HTERT RPE-1 (cell line): ENCODE data around the gene GPR34.
"Not testable (repeated sequence)": the region's sequence is repeated elsewhere in the genome, so short reads cannot be mapped to it uniquely, and the experiment has no call there.

Experiments
- in situ Hi-C: fragments of 300-500 bp; cut with MboI; formaldehyde crosslinking; loops from 4 replicates; pipeline ENCODE4 v1.14.3; 2020; ENCODE audit warnings: low sequenced_read_pairs

Gene GPR34

DNA sequence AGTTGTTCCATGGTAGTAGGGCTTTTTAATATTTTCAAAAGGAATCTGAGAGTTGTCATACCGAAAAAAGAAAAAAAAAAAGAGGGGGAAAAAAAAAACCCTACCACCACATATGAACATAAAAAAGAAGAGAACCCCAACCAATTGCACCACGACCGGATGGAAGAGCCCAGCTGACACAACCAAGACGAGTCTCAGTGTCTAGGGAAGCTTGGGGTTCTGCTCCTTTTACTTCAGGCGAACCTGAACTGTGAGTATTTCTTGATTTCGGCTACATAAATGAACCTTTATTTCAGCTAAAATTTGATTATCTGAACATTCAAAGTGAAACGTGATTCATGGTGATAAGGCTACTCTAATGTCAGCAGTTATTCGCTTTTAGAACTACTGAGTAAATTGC lies at the start of gene GPR34:
Gene GPR34, plus strand, starts transcription at position 139 of the 400 bp plus-strand sequence. CDS start 6,661 bp downstream, outside the sequence.
- in situ Hi-C loops = no loop called here

DNA sequence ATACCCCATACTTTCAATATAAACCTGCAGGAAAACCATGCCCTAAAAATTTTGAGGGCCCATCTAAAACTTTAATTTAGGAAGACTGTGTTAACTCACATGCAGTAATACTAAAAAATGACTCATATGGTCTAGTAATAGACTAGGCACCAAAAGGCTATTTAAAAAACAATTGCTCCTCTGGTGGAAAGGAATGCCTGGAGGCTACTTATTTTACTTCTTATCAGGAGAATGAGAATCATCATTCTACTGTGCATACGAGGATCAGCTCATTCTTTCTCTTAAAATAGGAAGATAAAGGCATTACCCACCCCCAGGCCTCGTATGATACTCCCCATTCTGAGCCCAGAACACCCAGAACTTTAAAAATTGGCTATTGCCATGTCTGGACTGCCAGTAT lies 42.6 kb upstream of the GPR34 start:
- in situ Hi-C loops = not testable (repeated sequence)

DNA sequence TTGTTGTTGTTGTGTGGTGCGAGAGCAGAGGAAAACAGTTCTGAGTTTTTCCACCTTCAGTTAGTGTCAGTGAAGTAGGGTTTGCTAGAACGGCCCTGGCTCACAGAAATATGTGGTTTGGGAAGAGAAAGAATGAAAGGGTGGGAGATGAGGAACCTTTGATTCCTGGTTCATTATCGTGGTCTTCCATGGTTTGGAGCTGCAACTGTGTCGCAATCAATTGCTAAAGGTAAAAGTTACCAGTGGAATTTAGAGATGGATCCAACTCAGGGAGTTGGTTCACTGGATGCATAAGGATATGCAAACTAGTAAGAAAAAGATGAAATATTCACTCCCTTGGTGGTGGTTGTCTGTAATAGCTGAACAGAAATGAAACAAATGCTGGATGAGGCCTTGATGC lies 35.6 kb upstream of the GPR34 start:
- in situ Hi-C loops = no loop called here

- in situ Hi-C loops = no loop called here
Measured at GRCh38 chrX:41655101-41655500, 33.7 kb upstream of the GPR34 start.

DNA sequence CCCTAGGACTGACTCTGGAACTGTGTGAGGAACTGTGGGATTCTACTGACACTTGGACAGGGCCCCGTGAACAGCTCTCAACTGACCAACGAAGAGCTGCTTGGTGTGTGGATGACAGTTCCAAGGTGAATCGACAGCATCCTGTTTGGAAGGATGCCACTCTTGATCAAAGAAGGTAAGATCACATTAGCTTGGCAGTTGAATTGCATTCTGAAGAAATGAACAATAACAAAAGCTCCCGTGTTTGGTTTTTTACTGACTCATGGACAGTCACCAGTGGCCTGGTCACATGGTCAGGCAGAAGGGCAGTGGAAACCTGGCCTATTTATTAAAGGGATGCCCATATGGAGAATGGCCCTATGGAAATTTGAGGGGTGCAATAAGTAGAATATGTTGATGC lies 33.1 kb upstream of the GPR34 start:
- in situ Hi-C loops = no loop called here

- in situ Hi-C loops = no loop called here
Measured at GRCh38 chrX:41661366-41662095, 27.2 kb upstream of the GPR34 start.

GRCh38 chrX:41664375-41664901 lies 24.3 kb upstream of the GPR34 start:
- in situ Hi-C loops = no loop called here

- in situ Hi-C loops = no loop called here
Measured at GRCh38 chrX:41664908-41665307, 23.9 kb upstream of the GPR34 start.

DNA sequence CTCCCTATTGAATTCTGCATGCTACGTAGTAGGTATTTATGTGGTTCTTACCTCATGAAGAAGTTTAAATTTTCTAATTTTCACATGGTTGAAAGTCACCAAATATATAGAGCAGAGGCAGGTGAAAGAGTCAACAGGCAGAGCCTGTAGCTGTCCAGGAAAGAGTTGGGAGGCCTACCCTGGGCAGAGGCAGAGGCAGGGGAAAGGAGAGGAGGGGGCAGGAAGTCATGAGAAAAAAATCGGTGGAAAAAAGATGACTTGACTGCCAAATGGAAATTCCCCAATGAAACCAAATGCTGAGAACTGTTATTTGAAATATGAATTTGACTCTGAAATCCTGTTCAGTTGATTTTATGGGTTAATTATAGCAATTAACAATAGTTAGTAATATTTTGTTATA lies 23.1 kb upstream of the GPR34 start:
- in situ Hi-C loops = no loop called here

- in situ Hi-C loops = no loop called here
Measured at GRCh38 chrX:41666251-41666650, 22.5 kb upstream of the GPR34 start.

DNA sequence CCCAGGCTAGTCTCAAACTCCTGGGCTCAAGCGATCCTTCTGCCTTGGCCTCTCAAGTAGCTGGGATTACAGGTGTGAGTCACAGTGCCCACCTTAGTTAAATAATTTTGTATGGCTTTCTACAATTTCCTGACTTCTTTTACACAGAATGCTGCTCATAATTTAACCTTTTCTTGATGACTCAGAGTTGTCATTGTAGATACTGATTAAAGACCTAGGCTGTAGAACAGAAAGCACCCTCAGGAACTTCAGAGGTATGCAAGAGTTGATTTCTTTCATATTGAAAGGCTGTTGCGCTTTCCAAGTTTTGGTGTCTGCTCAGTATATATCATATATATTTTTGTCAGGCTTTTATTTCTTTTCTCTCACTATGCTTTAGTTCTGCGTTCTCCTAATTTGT lies 21.1 kb upstream of the GPR34 start:
- in situ Hi-C loops = no loop called here

- in situ Hi-C loops = no loop called here
Measured at GRCh38 chrX:41670112-41670511, 18.7 kb upstream of the GPR34 start.

DNA sequence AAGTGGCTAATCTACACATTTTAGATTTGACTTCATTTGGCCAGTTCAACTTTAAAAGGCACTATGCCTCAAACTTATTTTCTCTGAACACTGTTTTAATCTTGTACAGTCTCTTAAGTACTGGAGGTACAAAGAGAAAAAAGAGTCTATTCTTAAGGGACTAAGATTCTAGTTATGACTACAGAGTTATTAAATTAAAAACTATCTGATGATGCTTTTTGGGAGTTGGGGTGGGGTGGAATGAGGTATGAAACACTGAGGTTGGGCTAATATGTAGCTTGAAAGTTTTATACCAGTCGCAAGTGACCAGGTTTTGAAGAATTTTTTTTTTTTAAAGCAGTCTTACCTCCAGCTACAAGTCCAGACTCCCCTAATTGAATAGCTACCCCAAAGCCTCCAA lies 17.7 kb upstream of the GPR34 start:
- in situ Hi-C loops = no loop called here

DNA sequence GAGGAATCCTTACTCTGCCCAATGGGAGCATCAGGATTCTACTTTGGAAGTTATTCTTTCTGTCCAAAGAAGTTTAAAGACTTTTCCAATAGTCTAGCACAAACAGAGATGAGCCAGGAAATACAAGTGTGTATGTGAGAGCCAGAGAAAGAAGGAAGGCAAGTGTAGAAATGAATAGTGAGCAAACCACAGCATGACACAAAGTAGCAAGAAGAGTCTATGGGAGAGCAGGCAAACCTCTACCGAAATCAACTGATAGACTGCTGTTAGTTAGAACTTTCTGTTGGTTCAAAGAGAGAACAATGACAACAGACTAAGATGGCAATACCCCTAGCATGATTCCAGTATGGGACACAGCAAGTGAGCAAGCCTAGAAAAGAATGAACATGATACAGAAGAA lies 16.1 kb upstream of the GPR34 start:
- in situ Hi-C loops = no loop called here

- in situ Hi-C loops = not testable (repeated sequence)
Measured at GRCh38 chrX:41676361-41676760, 12.4 kb upstream of the GPR34 start.

GRCh38 chrX:41677183-41678060 lies 11.4 kb upstream of the GPR34 start:
- in situ Hi-C loops = no loop called here

DNA sequence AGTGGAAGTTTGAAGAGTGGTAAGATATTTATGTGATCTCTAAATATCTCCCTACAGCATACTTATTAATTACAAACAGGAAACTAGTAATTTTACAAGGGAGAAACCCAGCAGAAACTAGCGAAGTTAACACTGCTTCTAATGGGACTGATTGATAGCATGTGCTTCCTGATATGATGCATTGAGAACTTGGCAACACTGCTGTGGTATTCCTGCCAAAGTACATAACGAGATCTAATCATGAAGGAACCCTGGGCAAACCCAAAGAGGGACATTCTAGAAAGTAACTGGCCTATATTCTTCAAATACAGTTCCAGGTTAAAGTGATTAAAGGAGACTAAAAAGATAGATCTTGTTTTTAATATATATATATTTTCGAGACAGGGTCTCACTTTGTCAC lies 4.6 kb upstream of the GPR34 start:
- in situ Hi-C loops = no loop called here

DNA sequence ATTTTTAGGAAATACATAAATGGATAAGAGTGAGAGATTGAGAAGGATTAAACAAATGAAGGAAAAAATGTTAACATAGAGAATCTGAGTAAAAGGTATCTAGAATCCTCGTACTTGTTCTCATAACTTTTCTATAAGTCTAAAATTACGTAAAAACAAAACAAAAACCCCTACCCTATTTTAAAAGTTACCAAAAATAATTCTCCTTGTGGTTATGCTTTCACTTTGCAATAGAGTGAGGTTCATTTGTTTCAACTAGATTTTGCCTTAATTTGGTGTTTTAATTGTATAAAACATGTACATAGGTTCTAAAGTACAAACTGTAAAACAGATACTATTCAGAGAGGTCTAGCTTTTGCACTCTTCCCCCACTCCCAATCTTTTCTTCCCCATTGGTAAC lies 3.8 kb upstream of the GPR34 start:
- in situ Hi-C loops = no loop called here

DNA sequence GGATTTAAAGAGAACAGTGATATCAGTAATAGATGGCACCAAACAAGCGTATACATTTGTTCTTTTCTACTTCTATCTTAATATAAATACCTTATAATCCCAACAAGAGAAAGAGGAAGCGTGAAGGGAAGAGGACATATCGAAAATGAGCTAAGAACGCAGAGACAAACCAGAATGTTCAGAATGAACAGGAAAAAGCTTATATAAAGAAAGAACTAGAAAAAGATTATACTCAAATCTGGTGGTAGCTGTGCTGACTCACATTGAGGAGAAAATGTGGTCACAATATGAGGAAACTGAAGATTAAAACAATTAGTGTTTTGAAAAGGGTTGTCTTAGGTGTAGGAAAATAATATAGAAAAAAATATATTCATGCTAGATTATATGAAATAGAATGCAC lies 2.0 kb upstream of the GPR34 start:
- in situ Hi-C loops = no loop called here

GRCh38 chrX:41688156-41688555 lies 617 bp upstream of the GPR34 start:
- in situ Hi-C loops = no loop called here

DNA sequence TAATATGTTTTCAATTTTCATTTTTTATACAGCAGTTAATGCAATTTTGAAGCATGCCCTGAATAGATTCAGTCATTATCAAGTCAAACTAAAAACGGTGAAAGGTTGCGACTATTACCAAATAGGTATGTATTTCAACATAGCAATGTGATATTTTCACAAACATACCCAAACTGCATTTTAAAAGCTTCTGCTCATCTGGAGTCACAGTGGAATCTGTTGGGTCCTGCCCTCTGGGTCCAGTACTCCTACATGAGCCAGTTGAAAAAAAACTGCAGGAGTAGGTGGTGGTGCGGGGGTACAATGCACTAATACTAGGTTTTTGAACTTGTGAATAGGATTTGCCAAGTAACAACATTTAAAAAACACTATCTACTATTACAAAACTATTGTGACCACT lies 938 bp downstream of the GPR34 start:
- in situ Hi-C loops = no loop called here

DNA sequence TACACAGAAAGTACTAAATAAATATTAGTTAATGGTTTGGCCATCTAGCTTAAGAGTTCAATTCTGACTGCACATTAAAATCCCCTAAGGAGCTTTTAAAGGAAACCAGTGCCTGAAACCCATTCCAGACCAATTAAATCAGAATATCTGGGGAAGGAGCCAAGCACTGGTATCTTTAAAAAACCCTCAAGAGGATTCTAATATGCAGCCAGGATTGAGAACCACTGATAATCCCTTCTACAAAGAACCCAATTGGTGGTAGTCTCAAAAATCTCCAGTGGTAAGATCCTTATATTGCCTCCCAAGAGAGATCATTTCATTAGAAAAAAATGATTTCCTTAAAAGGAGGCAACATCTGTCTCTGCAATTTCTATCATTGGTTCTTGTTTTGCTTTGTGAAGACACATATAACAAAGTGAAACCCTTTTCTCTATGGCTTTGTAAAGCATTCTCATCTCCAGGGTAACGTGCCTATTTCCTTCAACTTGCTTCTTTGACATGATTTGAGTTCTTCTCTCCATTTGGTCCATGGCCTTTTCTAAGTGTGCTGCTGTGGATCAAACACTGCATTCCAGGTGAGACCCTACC lies 3.5 kb downstream of the GPR34 start:
- in situ Hi-C loops = no loop called here
